Skeletal muscle tissue (tissue), 4 donors: ENCODE data around the gene TSKU. TPM values are rescaled to one million over a fixed set of nuclear protein-coding genes. Genes with fewer than 3 reads are reported as not detected.
A peak's percentile ranks its signal among the peaks of the same experiment; 100 is the strongest.

Source experiments
- H3K27ac ChIP-seq: one replicate; pipeline ENCODE4 v1.7.0; 2013; ENCODE audit warnings: mild to moderate bottlenecking, low read depth, low read length, inconsistent platforms
- H3K27me3 ChIP-seq, 3 donors: one replicate each; pipeline ENCODE4 v1.7.0; 2013; ENCODE audit warnings: low read length in 3 of 3; ENCODE audit not compliant: control insufficient read depth in 3 of 3, insufficient read depth in 3 of 3
- H3K36me3 ChIP-seq, 3 donors: one replicate each; pipeline ENCODE4 v1.7.0; 2013; ENCODE audit warnings: low read length in 3 of 3; ENCODE audit not compliant: control insufficient read depth in 3 of 3, insufficient read depth in 3 of 3
- H3K4me1 ChIP-seq, 3 donors: one replicate each; pipeline ENCODE4 v1.7.0; 2013; ENCODE audit warnings: low read length in 3 of 3, mild to moderate bottlenecking in 3 of 3; ENCODE audit not compliant: control insufficient read depth in 3 of 3, insufficient read depth in 3 of 3
- H3K4me3 ChIP-seq, 3 donors: one replicate each; pipeline ENCODE4 v1.7.0; 2013; ENCODE audit warnings: low read length in 3 of 3
- H3K9ac ChIP-seq, 3 donors: one replicate each; pipeline ENCODE4 v1.7.0; 2013; ENCODE audit warnings: low read length in 3 of 3, mild to moderate bottlenecking in 3 of 3, moderate library complexity in 2 of 3, low read depth in 1 of 3
- H3K9me3 ChIP-seq, 3 donors: one replicate each; pipeline ENCODE4 v1.7.0; 2013; ENCODE audit warnings: low read length in 3 of 3; ENCODE audit not compliant: control insufficient read depth in 3 of 3
- total RNA-seq: library from RNA; depleted of rRNA; stranded (reverse); fragments of >200 nt; gene quantifications from one replicate; pipeline ENCODE4 v1.2.3, GENCODE V29; 2014
- donor health status: Osteomylitis.

Gene TSKU
- total RNA-seq, 1 donor from 2014 or later, result 6.8 TPM

DNA sequence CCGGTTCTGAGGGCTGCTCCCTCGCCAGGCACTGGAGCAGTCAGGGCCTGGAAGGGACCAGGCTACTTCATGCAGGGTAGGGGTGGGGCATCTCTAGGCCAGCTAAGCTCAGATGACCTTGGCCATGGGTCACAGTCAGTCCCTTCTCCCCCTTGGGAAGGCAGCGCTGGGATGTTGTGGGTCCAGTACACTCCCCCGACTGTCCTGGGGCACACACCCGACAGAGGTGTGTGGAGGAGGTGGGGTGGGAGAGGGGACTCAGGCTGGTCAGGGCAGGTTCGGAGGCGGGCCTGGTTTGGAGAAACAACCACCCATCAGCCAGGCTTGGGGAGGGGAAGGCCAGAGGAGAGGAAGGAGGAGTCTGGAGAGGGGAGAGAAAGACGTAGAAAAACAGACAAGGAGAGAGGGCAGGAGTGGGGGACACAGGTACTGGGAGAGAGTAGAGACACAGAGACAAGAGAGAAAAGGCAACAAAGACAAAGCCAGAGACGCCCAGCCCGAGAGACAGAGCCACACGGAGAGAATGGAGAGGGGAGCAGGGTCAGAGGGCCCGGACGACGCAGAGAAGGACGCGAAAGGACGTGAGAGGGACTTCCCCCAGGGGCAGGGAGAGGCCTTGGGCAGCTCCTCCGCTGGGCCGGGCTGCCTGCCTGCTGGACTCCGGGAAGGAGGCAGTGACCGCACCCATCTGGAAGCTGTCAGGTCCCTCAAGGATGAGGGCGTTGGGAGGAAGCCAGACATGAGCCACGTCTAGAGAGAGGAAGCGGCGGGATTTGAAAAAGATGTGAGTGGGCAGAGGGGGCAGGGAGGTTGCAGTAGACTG is 30.6 kb upstream of the TSKU start:
- Histone ChIP-seq H3K9ac (peak overlapping the region in 1 of 3 donors; percentile 32), H3K36me3 (no peaks in the 10 kb centered on the region), H3K4me3 (no peak overlapping the region), H3K4me1 (peaks cover 5 to 13% (median 7%) of the 10 kb centered on the region in 3 donors), H3K9me3 (no peaks in the 10 kb centered on the region), H3K27ac (no peak overlapping the region), H3K27me3 (peaks cover 0 to 2% (median 0%) of the 10 kb centered on the region in 3 donors)

DNA sequence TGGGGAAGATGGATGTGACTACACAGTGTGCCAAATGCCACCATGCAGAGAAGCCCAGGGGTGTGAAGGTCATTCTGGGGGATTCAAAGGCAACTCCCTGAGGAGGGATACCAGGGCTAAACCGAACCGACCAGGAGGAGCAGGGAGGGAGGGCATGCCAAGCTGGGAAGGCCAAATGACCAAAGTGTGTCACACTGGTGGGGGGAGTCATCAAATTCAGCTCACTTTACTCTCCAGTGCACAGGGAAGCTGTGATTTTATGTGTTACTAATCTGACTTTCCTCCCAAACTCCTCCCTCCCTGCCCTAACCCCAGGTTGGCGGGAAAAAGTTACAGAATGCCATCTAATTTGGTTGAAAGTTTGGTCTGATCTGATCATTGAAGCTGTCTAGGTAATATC is 29.7 kb upstream of the TSKU start:
- Histone ChIP-seq H3K36me3 (no peaks in the 10 kb centered on the region), H3K27ac (no peak overlapping the region), H3K4me3 (no peak overlapping the region), H3K9ac (no peak overlapping the region), H3K27me3 (peaks cover 0 to 2% (median 0%) of the 10 kb centered on the region in 3 donors), H3K4me1 (peaks cover 5 to 13% (median 7%) of the 10 kb centered on the region in 3 donors), H3K9me3 (no peaks in the 10 kb centered on the region)

DNA sequence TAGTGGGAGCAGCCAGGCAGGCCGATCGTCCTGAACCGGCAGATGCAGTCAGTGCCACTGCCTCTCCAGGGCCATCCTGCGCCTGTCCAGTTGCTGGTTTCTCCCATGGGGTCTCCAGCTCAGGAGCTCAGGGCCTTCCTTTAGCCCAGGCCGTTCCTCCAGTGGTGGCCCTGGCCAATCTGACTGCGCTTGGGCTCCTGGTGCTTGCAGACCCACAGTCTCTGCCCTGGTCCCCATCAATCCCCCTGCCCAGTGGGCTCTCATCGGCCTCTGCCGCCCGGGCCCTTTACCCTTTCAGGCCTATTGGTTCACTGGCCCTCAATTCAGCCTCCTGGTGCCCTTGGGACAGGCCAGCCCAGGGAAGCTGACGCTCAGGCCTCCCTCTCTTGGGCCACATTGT is 29.2 kb upstream of the TSKU start:
- Histone ChIP-seq H3K4me1 (peaks cover 5 to 13% (median 7%) of the 10 kb centered on the region in 3 donors), H3K36me3 (no peaks in the 10 kb centered on the region), H3K9ac (no peak overlapping the region), H3K27ac (no peak overlapping the region), H3K27me3 (peaks cover 0 to 2% (median 0%) of the 10 kb centered on the region in 3 donors), H3K4me3 (no peak overlapping the region), H3K9me3 (no peaks in the 10 kb centered on the region)

DNA sequence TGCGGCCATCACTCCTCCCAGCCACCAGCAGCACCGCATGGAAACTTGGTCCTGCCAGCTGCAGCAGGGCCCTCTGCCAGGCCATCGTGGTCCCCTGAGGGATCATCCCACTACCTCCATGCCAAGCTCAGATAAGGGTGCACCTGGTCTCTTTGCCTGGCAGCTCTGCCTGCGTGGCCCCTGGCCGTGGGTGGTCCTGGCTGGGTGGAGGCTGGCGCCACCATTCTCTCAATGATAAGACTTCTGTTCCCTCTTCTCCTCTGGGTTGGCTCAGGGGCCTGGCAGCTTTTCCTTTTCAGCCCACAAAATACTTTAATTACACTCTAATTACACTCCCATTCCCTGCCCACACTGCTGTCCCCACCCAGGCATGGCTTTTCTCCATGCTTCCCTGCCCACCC is 26.8 kb upstream of the TSKU start:
- no peaks in the 10 kb centered on the region for H3K36me3 ChIP-seq

DNA sequence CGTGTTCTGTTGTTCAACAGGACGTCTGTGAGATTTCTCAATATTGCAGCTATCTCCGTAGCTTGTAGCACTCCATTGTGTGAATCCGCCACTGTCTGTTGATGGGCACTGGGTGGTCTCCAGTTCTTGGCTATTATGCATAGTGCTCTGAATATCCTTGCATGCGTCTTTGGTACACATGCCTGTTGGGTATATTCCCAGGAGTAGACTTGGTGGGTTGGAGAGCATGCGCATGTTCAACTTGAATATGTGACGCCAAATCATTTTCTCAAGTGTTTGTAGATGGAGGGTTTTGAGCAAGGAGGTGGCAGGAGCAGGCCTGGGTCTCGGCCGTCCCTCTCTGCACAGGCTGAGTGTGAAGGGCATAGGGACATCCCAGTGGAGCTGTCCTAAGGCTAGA is 24.8 kb upstream of the TSKU start:
- Histone ChIP-seq H3K9ac (no peak overlapping the region), H3K27me3 (no peaks in the 10 kb centered on the region)

More for the DNA sequence above, 26.8 kb upstream of the TSKU start:
- Histone ChIP-seq H3K4me3 (no peak overlapping the region), H3K9ac (no peak overlapping the region), H3K9me3 (no peaks in the 10 kb centered on the region), H3K4me1 (peaks cover 5 to 13% (median 7%) of the 10 kb centered on the region in 3 donors), H3K27me3 (peaks cover 0 to 2% (median 0%) of the 10 kb centered on the region in 3 donors), H3K27ac (no peak overlapping the region)

DNA sequence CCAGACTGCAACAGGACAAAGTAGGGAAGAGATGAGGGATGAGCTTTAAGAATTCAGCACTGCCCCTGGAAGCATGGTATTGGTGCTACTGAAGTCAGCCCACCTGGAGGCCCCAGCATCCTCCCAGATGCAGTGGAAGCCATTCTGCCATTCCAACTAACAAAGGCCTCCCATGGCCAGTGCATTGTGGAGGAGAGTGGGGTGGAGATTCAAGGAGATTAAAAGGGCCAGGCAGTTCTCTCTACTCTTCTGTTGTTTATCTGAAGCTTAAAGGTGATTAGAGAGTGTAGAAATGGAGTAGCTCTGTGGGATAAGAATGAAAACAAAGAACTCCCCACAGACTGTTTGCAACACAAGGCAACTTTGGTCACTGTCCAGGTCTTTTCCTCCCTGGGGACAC is 24.1 kb upstream of the TSKU start:
- H3K9me3 ChIP-seq, result no peaks in the 10 kb centered on the region
- no peaks in the 10 kb centered on the region for H3K27me3 ChIP-seq
- no peak overlapping the region for H3K4me3 ChIP-seq
- no peak overlapping the region for H3K27ac ChIP-seq
- no peaks in the 10 kb centered on the region for H3K36me3 ChIP-seq
- peaks cover 4 to 12% (median 8%) of the 10 kb centered on the region in 3 donors for H3K4me1 ChIP-seq
- H3K9ac ChIP-seq, result no peak overlapping the region

More for the DNA sequence above, 24.8 kb upstream of the TSKU start:
- Histone ChIP-seq H3K36me3 (no peaks in the 10 kb centered on the region), H3K4me3 (no peak overlapping the region), H3K9me3 (no peaks in the 10 kb centered on the region), H3K4me1 (peaks cover 2 to 5% (median 3%) of the 10 kb centered on the region in 3 donors), H3K27ac (no peak overlapping the region)

DNA sequence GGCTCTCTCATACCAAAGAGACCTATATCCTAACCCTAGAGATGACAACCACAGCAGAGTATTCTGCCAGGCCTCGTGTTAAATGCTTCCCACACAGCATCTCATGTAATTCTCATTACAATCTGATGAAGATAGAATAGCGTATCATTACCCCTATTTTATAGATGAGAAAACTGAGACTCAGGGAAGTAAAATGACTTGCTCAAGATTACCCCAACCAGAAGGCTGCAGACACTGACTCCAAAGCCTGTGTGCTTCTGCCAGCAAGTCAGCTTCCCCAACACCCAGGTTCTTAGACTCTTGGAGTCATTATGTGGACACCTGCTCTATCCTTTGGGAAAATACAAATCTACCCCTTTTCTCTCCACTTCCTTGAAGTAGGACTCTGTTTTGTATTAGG is 23.6 kb upstream of the TSKU start:
- H3K36me3 ChIP-seq, result no peaks in the 10 kb centered on the region

DNA sequence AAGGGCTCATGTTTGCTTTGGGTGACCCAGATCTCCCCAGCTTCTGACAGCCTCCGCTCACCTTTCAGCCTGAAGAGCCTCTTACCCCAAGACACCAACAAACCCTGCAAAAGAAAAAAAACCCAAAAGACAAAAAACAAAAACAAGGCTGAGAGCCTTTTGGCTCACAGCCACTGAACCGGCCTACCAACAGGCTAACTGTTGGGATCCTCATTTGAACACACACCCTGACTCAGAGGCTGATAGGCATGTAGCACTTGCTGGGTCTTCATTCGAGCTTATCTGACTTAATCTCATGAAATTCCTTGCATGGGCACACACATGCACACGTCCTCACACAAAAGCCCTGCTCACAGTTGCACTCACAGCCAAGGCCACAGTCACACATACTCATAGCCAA is 22.9 kb upstream of the TSKU start:
- H3K36me3 ChIP-seq, result no peaks in the 10 kb centered on the region
- no peaks in the 10 kb centered on the region for H3K9me3 ChIP-seq

More for the DNA sequence above, 23.6 kb upstream of the TSKU start:
- Histone ChIP-seq H3K27ac (no peak overlapping the region), H3K9ac (no peak overlapping the region), H3K9me3 (no peaks in the 10 kb centered on the region), H3K4me1 (peaks cover 4 to 13% (median 11%) of the 10 kb centered on the region in 3 donors), H3K27me3 (no peaks in the 10 kb centered on the region), H3K4me3 (no peak overlapping the region)

DNA sequence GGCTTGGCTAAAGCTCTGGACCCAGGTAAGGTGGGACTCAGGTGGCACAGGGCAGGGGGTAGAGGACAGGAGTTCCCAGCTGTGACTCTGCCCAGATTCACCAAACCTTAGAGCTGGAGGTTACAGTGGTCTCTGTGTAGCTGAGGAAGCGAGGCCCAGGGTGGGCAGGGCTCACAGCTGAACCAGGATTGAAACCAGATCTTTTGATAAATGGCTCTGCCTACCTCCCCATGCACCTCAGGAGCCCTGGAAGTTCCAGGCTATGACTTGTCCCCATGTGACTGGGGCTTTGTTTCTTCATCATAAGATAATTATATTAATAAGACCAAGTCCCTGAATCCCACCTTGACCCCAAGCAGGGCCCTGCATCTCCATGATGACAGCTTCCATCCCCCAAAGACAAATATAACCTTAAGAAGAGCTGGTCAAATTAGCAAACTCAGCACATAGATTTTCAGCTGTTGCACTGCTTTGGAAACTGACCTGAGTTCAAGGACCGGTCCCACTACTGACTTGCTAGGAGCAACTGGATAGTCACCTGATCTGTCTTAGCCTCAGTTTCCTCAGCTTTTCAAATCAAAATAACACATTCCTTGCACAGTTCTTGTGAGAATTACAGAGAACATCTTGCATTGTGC is 21.3 kb upstream of the TSKU start:
- peaks cover 9 to 17% (median 16%) of the 10 kb centered on the region in 3 donors for H3K4me1 ChIP-seq
- H3K4me3 ChIP-seq, result no peak overlapping the region
- no peaks in the 10 kb centered on the region for H3K27me3 ChIP-seq
- H3K27ac ChIP-seq, result no peak overlapping the region
- H3K36me3 ChIP-seq, result no peaks in the 10 kb centered on the region
- H3K9ac ChIP-seq, result no peak overlapping the region
- no peaks in the 10 kb centered on the region for H3K9me3 ChIP-seq

More for the DNA sequence above, 22.9 kb upstream of the TSKU start:
- H3K27ac ChIP-seq, result no peak overlapping the region
- H3K4me1 ChIP-seq, result peaks cover 4 to 13% (median 11%) of the 10 kb centered on the region in 3 donors
- no peaks in the 10 kb centered on the region for H3K27me3 ChIP-seq
- H3K4me3 ChIP-seq, result no peak overlapping the region
- no peak overlapping the region for H3K9ac ChIP-seq

DNA sequence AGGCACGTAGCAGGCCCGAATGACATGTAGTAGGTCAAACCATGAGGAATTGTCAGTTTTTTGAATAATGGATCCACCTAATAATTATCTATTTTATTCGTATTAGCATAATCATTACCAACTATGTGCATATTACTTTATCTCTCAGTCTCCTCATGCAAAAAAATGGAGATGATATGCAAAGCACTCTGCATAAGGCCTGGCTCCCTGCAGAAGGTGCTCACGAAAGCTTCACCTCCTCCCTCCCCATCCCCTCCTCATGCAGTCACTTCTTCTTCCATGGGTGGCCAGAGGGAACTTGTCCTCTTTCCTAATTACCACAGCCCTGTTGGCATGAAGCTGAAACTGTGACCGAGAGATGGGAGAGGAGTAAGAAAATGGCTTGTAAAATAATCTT is 20.8 kb upstream of the TSKU start:
- H3K27me3 ChIP-seq, result no peaks in the 10 kb centered on the region
- H3K36me3 ChIP-seq, result no peaks in the 10 kb centered on the region
- peaks cover 10 to 17% (median 16%) of the 10 kb centered on the region in 3 donors for H3K4me1 ChIP-seq
- H3K4me3 ChIP-seq, result no peak overlapping the region
- H3K9me3 ChIP-seq, result no peaks in the 10 kb centered on the region
- H3K9ac ChIP-seq, result no peak overlapping the region
- H3K27ac ChIP-seq, result no peak overlapping the region
